Stimulated activated CD4-positive, alpha-beta T cell treated with anti-CD3 and anti-CD28 coated beads, TNF-alpha, amount 100 ng/mL, for 24 hours (primary cell): ENCODE results near the gene AANAT.

ENCODE experiments used
- DNase-seq, 3 experiments: peaks; one replicate each; pipeline ENCODE4 v3.0.0-alpha.2; 2020; ENCODE audit warnings: low read depth in 3 of 3

AANAT gene

DNA sequence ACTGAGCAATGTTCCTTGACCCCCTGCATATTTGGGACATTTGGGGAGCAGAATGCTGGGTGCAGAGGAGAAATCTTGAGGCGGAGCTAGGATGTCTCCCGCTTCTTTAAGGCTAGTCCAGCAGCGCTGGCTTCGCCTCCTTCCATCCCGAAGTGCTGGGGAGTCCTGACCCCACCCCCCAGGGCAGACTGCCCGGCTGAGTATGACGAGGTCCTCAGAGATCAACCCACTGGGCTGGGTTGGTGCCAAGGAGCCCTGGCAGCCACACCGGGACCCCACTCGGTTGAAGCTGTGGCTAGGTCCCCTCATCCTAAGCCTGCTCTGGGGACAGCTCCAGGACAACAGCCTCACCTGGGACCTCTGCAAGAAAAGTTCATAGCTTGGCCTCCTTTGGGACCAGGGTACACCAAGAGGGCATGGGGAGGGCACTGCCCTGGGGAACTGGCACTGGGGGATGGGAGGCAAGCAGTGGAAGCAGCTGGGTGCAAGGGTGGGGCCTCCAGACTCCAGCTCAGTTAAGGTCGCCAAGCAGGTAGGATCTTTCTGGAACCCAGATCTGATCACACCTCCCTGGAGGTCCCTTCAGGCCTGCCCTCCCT lies 22.8 kb downstream of the AANAT start:
- DNase-seq: no peak

DNA sequence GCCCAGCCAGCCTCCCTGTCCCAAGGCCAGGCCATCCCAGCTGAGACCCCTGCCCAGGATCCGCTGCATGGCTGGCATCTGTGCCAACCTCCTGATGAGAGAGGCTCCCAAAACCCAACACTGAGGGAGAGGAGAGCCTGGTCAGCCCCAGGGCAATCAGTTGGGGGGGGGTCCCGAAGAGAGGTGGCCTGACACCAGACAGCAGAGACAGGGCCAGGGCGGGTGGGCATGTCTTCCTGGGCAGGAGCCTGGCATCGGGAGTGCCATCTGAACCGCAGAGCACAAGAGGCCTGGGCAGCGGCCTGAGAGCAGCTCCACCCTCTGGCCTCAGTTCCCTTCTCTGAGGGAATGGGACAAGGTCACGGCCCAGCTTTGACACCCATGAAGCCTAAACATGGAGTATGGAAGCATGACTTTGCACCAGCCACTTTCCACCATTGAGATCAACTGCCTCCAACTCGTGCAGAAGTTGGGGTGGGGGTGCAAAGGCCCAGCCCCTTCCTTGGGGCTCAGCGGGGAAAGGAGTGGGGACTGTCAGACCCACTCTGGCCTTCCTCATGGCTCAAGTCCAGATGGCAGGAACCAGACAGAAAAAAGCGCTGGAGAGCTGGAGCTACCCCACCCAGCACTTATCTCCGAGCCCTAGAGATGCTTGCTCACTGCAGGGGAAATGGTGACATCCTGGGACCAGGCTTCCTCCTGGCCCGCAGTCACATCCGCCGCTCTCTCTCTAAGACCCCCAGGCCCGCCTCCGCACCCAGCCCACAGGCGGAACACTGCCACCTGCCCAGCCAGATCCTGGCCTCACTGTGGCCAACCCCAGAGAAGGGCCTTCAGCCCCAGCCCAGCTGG lies 24.1 kb downstream of the AANAT start:
- DNase-seq: no peak

GRCh38 chr17:76492123-76492988 lies 25.0 kb downstream of the AANAT start:
- no peak for DNase-seq

GRCh38 chr17:76492989-76493501 lies 25.6 kb downstream of the AANAT start:
- peak in 1 of 3 experiments; percentile 44 for DNase-seq

- no peak for DNase-seq
Observed at GRCh38 chr17:76493505-76494167, 26.2 kb downstream of the AANAT start.

GRCh38 chr17:76495663-76496400 lies 28.4 kb downstream of the AANAT start:
- no peak for DNase-seq

DNA sequence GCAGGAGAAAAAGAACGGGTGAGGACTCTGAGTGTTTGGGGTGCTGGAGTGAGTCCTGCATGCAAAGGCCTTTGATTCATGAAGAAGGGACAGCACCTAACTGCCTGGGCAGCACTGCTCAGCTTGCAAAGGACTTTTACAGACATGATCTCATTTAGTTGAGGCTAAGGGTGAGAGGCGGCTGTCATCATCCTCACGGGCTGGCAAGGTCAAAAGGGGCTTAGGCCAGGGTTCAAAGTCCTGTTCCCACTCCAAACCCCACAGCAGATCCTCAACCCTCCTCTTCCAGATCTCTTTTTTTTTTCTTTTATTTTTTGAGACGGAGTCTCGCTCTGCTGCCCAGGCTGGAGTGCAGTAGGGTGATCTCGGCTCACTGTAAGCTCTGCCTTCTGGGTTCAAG lies 29.1 kb downstream of the AANAT start:
- no peak for DNase-seq

GRCh38 chr17:76497699-76497978 lies 30.2 kb downstream of the AANAT start:
- no peak for DNase-seq

- DNase-seq: no peak
Observed at GRCh38 chr17:76497979-76498875, 30.8 kb downstream of the AANAT start.

DNA sequence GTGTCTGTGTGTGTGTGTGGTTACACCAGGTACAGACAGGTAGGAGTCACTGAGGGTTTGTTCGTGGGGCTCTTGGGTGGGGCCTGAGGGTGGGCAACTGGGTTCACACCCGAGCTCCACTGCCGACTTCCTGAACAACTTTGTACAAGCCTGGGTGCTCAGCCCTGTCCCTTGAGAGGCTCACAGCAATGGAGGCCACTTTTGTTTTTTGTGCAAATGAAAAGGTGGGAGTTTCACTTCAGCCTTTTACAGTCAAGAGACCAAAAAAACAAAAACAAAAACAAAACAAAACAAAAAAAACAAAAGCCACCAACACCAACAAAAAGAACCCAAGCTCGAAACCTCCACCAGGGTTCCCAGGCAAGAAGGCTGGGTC lies 31.5 kb downstream of the AANAT start:
- no peak for DNase-seq

GRCh38 chr17:76499267-76499667 lies 31.9 kb downstream of the AANAT start:
- DNase-seq: no peak

GRCh38 chr17:76500074-76500746 lies 32.8 kb downstream of the AANAT start:
- no peak for DNase-seq

GRCh38 chr17:76500747-76501017 lies 33.3 kb downstream of the AANAT start:
- no peak for DNase-seq

- peak; percentile 88 to 96 (median 90) for DNase-seq
Observed at GRCh38 chr17:76501018-76501826, 33.8 kb downstream of the AANAT start, which contains the start of gene RHBDF2. TSS of gene RHBDF2 (minus strand) at chr17:76501423. CDS start at chr17:76481524, 19,899 bp downstream.

DNA sequence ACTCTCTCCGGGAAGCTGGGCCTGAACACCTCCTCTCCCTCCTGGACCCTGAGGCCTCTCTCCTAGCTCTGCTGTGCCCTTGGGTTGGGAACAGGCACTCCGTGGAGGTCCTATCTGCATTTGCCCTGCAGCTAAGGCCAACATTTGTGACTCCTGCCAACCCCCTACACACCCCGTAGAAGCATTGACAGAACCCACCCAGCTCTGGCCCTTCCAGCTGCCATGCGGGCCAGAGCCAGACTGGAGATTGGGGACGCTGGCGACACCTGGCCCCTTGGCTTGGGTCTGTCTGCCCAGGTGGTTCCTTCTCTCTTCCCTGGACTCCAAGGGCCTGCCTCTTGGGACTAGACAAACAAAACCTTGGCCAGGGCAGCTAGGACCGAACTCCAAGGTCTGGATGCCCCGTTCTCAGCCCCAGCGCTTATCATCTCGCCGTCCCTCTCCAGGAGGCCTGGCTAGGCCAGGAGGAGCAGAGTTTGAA lies 34.5 kb downstream of the AANAT start:
- no peak for DNase-seq

DNA sequence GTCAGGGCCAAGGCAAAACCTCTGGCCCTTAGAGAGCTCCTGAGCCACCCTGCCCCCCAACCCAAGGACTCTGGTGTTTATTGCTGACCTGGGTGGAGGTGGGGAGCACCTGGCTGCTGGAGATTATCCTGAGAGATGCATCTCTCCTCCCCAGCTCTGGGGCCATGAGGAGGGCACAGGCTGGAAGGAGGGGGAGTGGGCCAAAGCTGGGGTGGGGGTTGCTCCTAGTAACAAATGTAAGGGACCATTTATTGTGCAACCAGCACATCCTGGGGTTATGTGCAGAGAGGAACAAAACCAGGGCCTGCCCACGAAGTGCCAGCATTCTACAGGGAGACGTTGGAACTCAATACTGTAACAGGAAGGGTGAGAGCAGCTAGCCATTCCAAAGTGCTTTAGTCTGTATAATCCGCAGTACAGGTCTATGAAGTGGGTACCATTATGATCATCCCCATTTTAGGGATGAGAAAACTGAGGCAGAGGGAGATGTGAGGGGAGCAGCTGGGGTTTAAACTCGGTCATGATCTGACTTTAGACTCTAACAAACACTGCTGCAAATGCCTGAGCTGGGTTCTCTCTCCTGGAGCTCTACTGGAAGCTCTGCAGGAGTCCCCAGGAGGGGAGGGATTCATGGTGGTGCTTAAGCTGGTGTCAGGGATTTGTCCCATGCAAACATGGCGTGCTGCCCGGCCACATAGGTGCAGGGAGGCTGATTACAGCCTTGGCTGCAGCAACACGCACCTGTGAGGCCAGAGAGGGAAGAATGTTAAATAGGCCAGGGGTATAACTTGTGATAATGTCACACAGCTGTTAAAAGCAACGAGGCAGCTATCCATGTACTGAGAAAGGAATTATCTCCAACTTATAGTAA lies 35.2 kb downstream of the AANAT start:
- no peak for DNase-seq

GRCh38 chr17:76504117-76504516 lies 36.7 kb downstream of the AANAT start:
- DNase-seq: no peak
